GM12891 (cell line): ENCODE measurements around the gene TMEM190.

Experiments
- POLR2A ChIP-seq: IDR thresholded peaks from 2 replicates; pipeline ENCODE4 v1.6.1; 2011; ENCODE audit warnings: low read depth, low read length, control low read depth
- TAF1 ChIP-seq: IDR thresholded peaks from 2 replicates; pipeline ENCODE4 v1.6.1; 2011; ENCODE audit warnings: low read depth, low read length, control low read depth

DNA sequence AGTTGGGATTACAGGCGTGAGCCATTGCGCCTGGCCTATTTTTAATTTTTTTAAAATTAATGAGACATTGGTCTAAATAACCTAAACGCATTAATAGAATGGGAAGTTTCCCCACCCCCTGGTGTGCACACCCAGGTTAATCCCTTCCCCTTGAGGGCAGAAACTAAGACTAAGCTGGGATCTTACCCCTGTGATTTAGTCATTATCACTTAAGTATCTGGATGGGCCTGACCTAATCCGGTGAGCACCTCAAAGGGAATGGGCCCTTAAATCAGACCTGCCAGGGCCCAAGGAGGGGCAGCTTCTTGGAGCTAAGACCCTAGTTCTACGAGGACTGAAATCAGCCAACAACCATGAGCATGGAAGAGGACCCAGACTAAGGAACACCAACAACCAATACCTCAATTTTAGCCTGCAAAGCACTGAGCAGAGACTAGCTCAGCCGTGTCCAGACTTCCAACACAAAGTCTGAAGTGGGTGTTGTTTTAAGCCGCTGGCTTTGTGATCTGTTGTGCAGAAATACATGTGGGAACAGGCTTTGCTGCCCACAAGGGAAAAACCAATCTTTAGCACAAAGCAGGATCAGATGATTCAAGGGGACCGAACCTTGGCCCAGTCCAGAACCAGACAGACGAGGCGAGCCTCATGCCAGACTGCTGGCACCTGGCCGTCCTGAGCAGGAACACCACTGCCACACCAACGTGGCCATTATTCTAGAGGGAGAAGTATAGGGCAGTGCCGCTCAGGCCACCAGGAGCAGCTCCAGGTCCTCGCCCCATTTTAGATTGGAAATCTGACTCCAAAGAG, 23.9 kb downstream of the TMEM190 start:
- TF ChIP-seq TAF1 (no peak), POLR2A (peak; percentile 45; the same call in 1 of the 2 replicates)
